K562 (cell line): ENCODE data around the gene RPL18A.

Experiments
- CHD4 ChIP-seq: fragments of 200-600 bp; sonication (generic); IDR thresholded peaks from 3 replicates; pipeline ENCODE4 v1.6.1; 2012; ENCODE audit warnings: low read depth, mild to moderate bottlenecking, mixed read lengths, low read length, inconsistent platforms; ENCODE audit not compliant: insufficient read depth, insufficient replicate concordance, poor library complexity, severe bottlenecking
- EZH2 ChIP-seq: IDR thresholded peaks from 2 replicates; pipeline ENCODE4 v1.6.1; 2012; ENCODE audit warnings: low read depth, mild to moderate bottlenecking, inconsistent platforms, low read length, borderline replicate concordance
- GABPA ChIP-seq: fragments of 200-800 bp; sonication (Bioruptor generic); conservative IDR thresholded peaks from 2 replicates; pipeline ENCODE4 v1.6.1; 2016; ENCODE audit warnings: low read depth, missing genetic modification characterization, missing compliant biosample characterization
- HDAC2 ChIP-seq: fragments of 450-650 bp; IDR thresholded peaks from 2 replicates; pipeline ENCODE4 v1.6.1; 2016; ENCODE audit warnings: mild to moderate bottlenecking
- POLR2A ChIP-seq: fragments of 450-650 bp; conservative IDR thresholded peaks from 2 replicates; pipeline ENCODE4 v1.6.1; 2016
- ZNF146 ChIP-seq: IDR thresholded peaks from one replicate; pipeline ENCODE4 v1.6.1; 2018; ENCODE audit warnings: missing compliant biosample characterization; ENCODE audit not compliant: unreplicated experiment
- TF ChIP-seq, protein P1 (sequence below), 2 experiments: IDR thresholded peaks; 2 replicates each; pipeline ENCODE4 v1.6.1; 2012; ENCODE audit warnings: improper control_type of control experiment in 2 of 2, low read depth in 2 of 2, low read length in 2 of 2, borderline replicate concordance in 1 of 2
- TF ChIP-seq, protein P2 (sequence below), 3 experiments: IDR thresholded peaks in 2 of 3; conservative IDR thresholded peaks in 1 of 3; 2 replicates each; pipeline ENCODE4 v1.5.1; 2011 to 2012; ENCODE audit warnings: low read length in 3 of 3, mild to moderate bottlenecking in 3 of 3, control low read depth in 2 of 3, improper control_type of control experiment in 1 of 3, inconsistent platforms in 1 of 3, low read depth in 1 of 3, mixed read lengths in 1 of 3, moderate library complexity in 1 of 3; ENCODE audit not compliant: insufficient read depth in 2 of 3
- TF ChIP-seq, protein P3 (sequence below): conservative IDR thresholded peaks from 2 replicates; pipeline ENCODE4 v1.6.1; 2011; ENCODE audit warnings: low read depth, mild to moderate bottlenecking, low read length; ENCODE audit not compliant: control insufficient read depth
- TF ChIP-seq, protein P4 (sequence below): fragments of 450-650 bp; conservative IDR thresholded peaks from 2 replicates; pipeline ENCODE4 v1.6.1; 2016; ENCODE audit warnings: missing genetic modification characterization, low read depth, mild to moderate bottlenecking, control low read depth, missing compliant biosample characterization

DNA sequence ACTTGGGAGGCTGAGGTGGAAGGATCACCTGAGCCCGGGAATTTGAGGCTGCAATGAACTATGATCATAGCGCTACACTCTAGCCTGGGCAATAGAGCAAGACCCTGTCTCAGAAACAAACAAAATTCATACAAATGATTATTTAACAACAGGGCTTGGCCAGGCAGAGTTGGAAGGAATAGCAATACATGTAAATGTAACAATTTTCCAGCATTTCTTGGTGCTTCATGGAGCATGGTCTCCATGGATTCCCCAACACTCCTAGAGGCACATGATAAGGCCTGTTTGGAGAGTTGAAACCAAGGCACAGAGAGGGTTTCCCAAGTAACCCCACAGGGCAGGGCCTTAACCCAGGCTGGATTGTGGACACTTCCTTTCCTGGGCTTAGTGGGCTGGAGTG lies 48.6 kb upstream of the RPL18A start:
- TF ChIP-seq POLR2A (no peak), HDAC2 (no peak), CHD4 (no peak), ZNF146 (no peak), EZH2 (no peak), GABPA (tag) (no peak)
- TF ChIP-seq, protein P1, sequence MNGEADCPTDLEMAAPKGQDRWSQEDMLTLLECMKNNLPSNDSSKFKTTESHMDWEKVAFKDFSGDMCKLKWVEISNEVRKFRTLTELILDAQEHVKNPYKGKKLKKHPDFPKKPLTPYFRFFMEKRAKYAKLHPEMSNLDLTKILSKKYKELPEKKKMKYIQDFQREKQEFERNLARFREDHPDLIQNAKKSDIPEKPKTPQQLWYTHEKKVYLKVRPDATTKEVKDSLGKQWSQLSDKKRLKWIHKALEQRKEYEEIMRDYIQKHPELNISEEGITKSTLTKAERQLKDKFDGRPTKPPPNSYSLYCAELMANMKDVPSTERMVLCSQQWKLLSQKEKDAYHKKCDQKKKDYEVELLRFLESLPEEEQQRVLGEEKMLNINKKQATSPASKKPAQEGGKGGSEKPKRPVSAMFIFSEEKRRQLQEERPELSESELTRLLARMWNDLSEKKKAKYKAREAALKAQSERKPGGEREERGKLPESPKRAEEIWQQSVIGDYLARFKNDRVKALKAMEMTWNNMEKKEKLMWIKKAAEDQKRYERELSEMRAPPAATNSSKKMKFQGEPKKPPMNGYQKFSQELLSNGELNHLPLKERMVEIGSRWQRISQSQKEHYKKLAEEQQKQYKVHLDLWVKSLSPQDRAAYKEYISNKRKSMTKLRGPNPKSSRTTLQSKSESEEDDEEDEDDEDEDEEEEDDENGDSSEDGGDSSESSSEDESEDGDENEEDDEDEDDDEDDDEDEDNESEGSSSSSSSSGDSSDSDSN (IDR thresholded peaks at IDR 0.05; ENCODE audit: borderline replicate concordance in 1 of 2, low read depth in 2 of 2, low read length in 2 of 2) = no peak
- TF ChIP-seq, protein P2, sequence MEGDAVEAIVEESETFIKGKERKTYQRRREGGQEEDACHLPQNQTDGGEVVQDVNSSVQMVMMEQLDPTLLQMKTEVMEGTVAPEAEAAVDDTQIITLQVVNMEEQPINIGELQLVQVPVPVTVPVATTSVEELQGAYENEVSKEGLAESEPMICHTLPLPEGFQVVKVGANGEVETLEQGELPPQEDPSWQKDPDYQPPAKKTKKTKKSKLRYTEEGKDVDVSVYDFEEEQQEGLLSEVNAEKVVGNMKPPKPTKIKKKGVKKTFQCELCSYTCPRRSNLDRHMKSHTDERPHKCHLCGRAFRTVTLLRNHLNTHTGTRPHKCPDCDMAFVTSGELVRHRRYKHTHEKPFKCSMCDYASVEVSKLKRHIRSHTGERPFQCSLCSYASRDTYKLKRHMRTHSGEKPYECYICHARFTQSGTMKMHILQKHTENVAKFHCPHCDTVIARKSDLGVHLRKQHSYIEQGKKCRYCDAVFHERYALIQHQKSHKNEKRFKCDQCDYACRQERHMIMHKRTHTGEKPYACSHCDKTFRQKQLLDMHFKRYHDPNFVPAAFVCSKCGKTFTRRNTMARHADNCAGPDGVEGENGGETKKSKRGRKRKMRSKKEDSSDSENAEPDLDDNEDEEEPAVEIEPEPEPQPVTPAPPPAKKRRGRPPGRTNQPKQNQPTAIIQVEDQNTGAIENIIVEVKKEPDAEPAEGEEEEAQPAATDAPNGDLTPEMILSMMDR (IDR thresholded peaks at IDR 0.05 in 2 of 3, conservative IDR thresholded peaks at IDR 0.05 in 1 of 3; ENCODE audit: insufficient read depth in 2 of 3, low read depth in 1 of 3, low read length in 3 of 3) = no peak
- TF ChIP-seq, protein P3, sequence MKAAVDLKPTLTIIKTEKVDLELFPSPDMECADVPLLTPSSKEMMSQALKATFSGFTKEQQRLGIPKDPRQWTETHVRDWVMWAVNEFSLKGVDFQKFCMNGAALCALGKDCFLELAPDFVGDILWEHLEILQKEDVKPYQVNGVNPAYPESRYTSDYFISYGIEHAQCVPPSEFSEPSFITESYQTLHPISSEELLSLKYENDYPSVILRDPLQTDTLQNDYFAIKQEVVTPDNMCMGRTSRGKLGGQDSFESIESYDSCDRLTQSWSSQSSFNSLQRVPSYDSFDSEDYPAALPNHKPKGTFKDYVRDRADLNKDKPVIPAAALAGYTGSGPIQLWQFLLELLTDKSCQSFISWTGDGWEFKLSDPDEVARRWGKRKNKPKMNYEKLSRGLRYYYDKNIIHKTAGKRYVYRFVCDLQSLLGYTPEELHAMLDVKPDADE = no peak
- TF ChIP-seq, protein P4, sequence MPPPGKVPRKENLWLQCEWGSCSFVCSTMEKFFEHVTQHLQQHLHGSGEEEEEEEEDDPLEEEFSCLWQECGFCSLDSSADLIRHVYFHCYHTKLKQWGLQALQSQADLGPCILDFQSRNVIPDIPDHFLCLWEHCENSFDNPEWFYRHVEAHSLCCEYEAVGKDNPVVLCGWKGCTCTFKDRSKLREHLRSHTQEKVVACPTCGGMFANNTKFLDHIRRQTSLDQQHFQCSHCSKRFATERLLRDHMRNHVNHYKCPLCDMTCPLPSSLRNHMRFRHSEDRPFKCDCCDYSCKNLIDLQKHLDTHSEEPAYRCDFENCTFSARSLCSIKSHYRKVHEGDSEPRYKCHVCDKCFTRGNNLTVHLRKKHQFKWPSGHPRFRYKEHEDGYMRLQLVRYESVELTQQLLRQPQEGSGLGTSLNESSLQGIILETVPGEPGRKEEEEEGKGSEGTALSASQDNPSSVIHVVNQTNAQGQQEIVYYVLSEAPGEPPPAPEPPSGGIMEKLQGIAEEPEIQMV = no peak
